ENCODE measurements around the gene BCAS3. TPM values are rescaled to one million over a fixed set of nuclear protein-coding genes. Genes with fewer than 3 reads are reported as not detected.

The BCAS3 gene
- total and polyA plus RNA-seq, 2 donors (not counting 1 experiment from before 2014, with no cell fraction given) = 13.9 to 73.4 TPM

- H3K4me1 Mint-ChIP-seq = no peaks in the 10 kb centered on the region
- peaks cover 8% of the 10 kb centered on the region for H3K9me3 Mint-ChIP-seq (ENCODE audit: insufficient read depth)
- Histone ChIP-seq H2AFZ (ENCODE audit: insufficient read depth, low read depth, low read length, poor library complexity, severe bottlenecking) (no peak overlapping the region), H3K27ac (ENCODE audit: low read length in 2 of 2) (no peak overlapping the region), H3K4me3 (ENCODE audit: control extremely low read depth in 1 of 5, extremely low read depth in 1 of 5, insufficient read depth in 1 of 5, low read depth in 2 of 5, low read length in 4 of 5) (no peak overlapping the region), H3K79me2 (ENCODE audit: control insufficient read depth, insufficient read depth, low read length) (no peaks in the 10 kb centered on the region), H3K9me3 (ENCODE audit: control extremely low read depth in 1 of 3, control insufficient read depth in 2 of 3, insufficient read depth in 1 of 3, low read length in 2 of 3) (peaks cover 1 to 5% (median 5%) of the 10 kb centered on the region in 3 donors), H4K20me1 (ENCODE audit: control insufficient read depth, insufficient read depth, low read length, poor library complexity, severe bottlenecking) (no peaks in the 10 kb centered on the region), H3K9ac (ENCODE audit: low read length) (no peak overlapping the region), H3K27me3 (replicated peaks in 1 of 4; ENCODE audit: control extremely low read depth in 1 of 4, control insufficient read depth in 3 of 4, insufficient read depth in 4 of 4, low read length in 3 of 4) (no peaks in the 10 kb centered on the region), H3K4me1 (ENCODE audit: control insufficient read depth in 2 of 2, insufficient read depth in 2 of 2, low read length in 2 of 2) (no peaks in the 10 kb centered on the region), H3K36me3 (replicated peaks in 1 of 2; ENCODE audit: control extremely low read depth in 1 of 2, control insufficient read depth in 1 of 2, extremely low read depth in 1 of 2, insufficient read depth in 2 of 2, low read length in 1 of 2) (no peaks in the 10 kb centered on the region), H3K4me2 (replicated peaks; ENCODE audit: low read depth, low read length, poor library complexity, severe bottlenecking) (no peak overlapping the region)
- DNase-seq (no peak), ATAC-seq (ENCODE audit: low read depth) (no peak)
- H3K27ac Mint-ChIP-seq = no peak overlapping the region
- intact Hi-C loops (cut with micrococcal nuclease) = no loop called here
- H3K27me3 Mint-ChIP-seq = no peaks in the 10 kb centered on the region
- no peak overlapping the region for H3K4me3 Mint-ChIP-seq
- CTCF ChIA-PET = no interaction called here
- WGBS (ENCODE audit: insufficient coverage) = no CpG with 5 or more reads among the region's 1 CpG
- POLR2A ChIA-PET = no interaction called here
- TF ChIP-seq EZH2 (IDR thresholded peaks at IDR 0.05; ENCODE audit: borderline replicate concordance, insufficient read depth, low read depth, low read length, poor library complexity, severe bottlenecking) (no peak), CTCF (IDR thresholded peaks at IDR 0.05) (no peak)
Observed at GRCh38 chr17:60916043-60916442, 238.4 kb downstream of the BCAS3 start.

DNA sequence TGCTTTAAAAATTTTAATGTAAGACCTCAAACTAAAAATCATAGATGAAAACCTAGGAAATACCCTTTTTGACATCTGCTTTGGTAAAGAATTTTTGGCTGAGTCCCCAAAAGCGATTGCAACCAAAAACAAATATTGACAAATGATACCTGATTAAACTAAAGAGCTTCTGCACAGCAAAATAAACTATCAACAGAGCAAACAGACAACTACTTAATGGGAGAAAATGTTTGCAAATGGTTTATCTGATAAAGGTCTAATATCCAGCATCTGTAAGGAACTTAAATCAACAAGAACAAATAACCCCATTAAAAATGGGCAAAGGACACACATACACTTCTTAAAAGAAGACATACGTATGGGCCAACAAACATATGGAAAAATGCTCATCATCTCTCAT is 242.5 kb downstream of the BCAS3 start:
- peaks cover 8% of the 10 kb centered on the region for H3K9me3 Mint-ChIP-seq (ENCODE audit: insufficient read depth)
- no peak for DNase-seq
- no peaks in the 10 kb centered on the region for H3K36me3 ChIP-seq (replicated peaks in 1 of 2; ENCODE audit: control extremely low read depth in 1 of 2, control insufficient read depth in 1 of 2, extremely low read depth in 1 of 2, insufficient read depth in 2 of 2, low read length in 1 of 2)
- no peaks in the 10 kb centered on the region for H3K79me2 ChIP-seq (ENCODE audit: control insufficient read depth, insufficient read depth, low read length)
- H3K27ac ChIP-seq (ENCODE audit: low read length in 2 of 2) = no peak overlapping the region
- no peak overlapping the region for H3K4me3 Mint-ChIP-seq
- TF ChIP-seq EZH2 (IDR thresholded peaks at IDR 0.05; ENCODE audit: borderline replicate concordance, insufficient read depth, low read depth, low read length, poor library complexity, severe bottlenecking) (no peak), CTCF (IDR thresholded peaks at IDR 0.05) (no peak)
- 100% methylated on average over 1 of the region's 2 CpGs for WGBS (ENCODE audit: insufficient coverage)
- H3K27me3 Mint-ChIP-seq = no peaks in the 10 kb centered on the region
- ATAC-seq (ENCODE audit: low read depth) = no peak
- ChIA-PET CTCF (no interaction called here), POLR2A (interaction anchor here (0.7 kb wide), 1 partner anchor 378 kb away, joined by 4 read pairs; no protein-coding TSS in a partner anchor)
- H3K9ac ChIP-seq (ENCODE audit: low read length) = no peak overlapping the region
- intact Hi-C loops (cut with micrococcal nuclease) = no loop called here
- no peak overlapping the region for H3K4me3 ChIP-seq (ENCODE audit: control extremely low read depth in 1 of 5, extremely low read depth in 1 of 5, insufficient read depth in 1 of 5, low read depth in 2 of 5, low read length in 4 of 5)
- no peaks in the 10 kb centered on the region for H4K20me1 ChIP-seq (ENCODE audit: control insufficient read depth, insufficient read depth, low read length, poor library complexity, severe bottlenecking)
- H3K4me1 ChIP-seq (ENCODE audit: control insufficient read depth in 2 of 2, insufficient read depth in 2 of 2, low read length in 2 of 2) = no peaks in the 10 kb centered on the region
- no peak overlapping the region for H3K27ac Mint-ChIP-seq
- no peak overlapping the region for H2AFZ ChIP-seq (ENCODE audit: insufficient read depth, low read depth, low read length, poor library complexity, severe bottlenecking)
- no peak overlapping the region for H3K4me2 ChIP-seq (replicated peaks; ENCODE audit: low read depth, low read length, poor library complexity, severe bottlenecking)
- no peaks in the 10 kb centered on the region for H3K27me3 ChIP-seq (replicated peaks in 1 of 4; ENCODE audit: control extremely low read depth in 1 of 4, control insufficient read depth in 3 of 4, insufficient read depth in 4 of 4, low read length in 3 of 4)
- H3K9me3 ChIP-seq (ENCODE audit: control extremely low read depth in 1 of 3, control insufficient read depth in 2 of 3, insufficient read depth in 1 of 3, low read length in 2 of 3) = peaks cover 1 to 5% (median 5%) of the 10 kb centered on the region in 3 donors
- H3K4me1 Mint-ChIP-seq = no peaks in the 10 kb centered on the region
